NB4 (cell line): Measurements from ENCODE around the gene DHX34.
A peak's percentile ranks its signal among the peaks of the same experiment; 100 is the strongest.

ENCODE experiments used
- MAX ChIP-seq: IDR thresholded peaks from 2 replicates; pipeline ENCODE4 v1.6.1; 2011; ENCODE audit warnings: low read depth, low read length
- POLR2A ChIP-seq: IDR thresholded peaks from 2 replicates; pipeline ENCODE4 v1.6.1; 2011; ENCODE audit warnings: mild to moderate bottlenecking; ENCODE audit not compliant: insufficient read length; ENCODE audit errors: extremely low read depth
- TF ChIP-seq, protein P1 (sequence below): IDR thresholded peaks from one replicate; pipeline ENCODE4 v1.5.1; 2012; ENCODE audit warnings: low read depth, low read length

GRCh38 chr19:47330466-47330869 lies 18.6 kb upstream of the DHX34 start:
- TF ChIP-seq POLR2A (no peak), MAX (peak; percentile 25; the same call in 1 of the 2 replicates)
- TF ChIP-seq, protein P1, sequence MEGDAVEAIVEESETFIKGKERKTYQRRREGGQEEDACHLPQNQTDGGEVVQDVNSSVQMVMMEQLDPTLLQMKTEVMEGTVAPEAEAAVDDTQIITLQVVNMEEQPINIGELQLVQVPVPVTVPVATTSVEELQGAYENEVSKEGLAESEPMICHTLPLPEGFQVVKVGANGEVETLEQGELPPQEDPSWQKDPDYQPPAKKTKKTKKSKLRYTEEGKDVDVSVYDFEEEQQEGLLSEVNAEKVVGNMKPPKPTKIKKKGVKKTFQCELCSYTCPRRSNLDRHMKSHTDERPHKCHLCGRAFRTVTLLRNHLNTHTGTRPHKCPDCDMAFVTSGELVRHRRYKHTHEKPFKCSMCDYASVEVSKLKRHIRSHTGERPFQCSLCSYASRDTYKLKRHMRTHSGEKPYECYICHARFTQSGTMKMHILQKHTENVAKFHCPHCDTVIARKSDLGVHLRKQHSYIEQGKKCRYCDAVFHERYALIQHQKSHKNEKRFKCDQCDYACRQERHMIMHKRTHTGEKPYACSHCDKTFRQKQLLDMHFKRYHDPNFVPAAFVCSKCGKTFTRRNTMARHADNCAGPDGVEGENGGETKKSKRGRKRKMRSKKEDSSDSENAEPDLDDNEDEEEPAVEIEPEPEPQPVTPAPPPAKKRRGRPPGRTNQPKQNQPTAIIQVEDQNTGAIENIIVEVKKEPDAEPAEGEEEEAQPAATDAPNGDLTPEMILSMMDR, result no peak
